Cardiac ventricle fibroblast (primary cell): ENCODE data around the gene KCNK10. TPM values are rescaled to one million over a fixed set of nuclear protein-coding genes. Genes with fewer than 3 reads are reported as not detected.

Experiments used
- total RNA-seq: library from RNA; depleted of rRNA; stranded (reverse); fragments of >200 nt; gene quantifications from 2 replicates; pipeline ENCODE4 v1.2.3, GENCODE V29; 2015

Gene KCNK10, protein sequence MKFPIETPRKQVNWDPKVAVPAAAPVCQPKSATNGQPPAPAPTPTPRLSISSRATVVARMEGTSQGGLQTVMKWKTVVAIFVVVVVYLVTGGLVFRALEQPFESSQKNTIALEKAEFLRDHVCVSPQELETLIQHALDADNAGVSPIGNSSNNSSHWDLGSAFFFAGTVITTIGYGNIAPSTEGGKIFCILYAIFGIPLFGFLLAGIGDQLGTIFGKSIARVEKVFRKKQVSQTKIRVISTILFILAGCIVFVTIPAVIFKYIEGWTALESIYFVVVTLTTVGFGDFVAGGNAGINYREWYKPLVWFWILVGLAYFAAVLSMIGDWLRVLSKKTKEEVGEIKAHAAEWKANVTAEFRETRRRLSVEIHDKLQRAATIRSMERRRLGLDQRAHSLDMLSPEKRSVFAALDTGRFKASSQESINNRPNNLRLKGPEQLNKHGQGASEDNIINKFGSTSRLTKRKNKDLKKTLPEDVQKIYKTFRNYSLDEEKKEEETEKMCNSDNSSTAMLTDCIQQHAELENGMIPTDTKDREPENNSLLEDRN
- total RNA-seq: 0.06 TPM in 1 of 2 replicates, not detected in the other

DNA sequence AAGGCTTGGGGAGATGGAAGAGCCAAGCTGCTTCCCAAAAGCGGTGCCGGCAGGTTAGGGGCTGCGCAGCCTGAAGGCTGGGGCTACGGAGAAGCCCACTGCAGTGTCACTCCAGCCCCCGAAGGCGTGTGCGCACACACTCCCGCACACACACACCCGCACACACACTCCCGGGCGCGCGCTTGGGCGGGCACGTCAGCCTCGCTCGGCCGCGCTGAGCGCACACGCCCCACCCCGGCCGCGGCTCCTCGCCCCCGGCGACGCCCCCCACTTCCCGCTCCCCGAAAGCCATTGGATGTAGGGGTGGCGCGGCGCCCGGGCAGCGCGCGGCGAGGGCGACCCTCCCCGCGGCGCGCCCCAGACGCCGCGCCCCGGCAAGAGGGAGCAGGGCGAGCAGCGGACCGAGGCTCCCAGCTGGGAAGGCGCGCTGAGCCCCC lies at the start of gene KCNK10:
KCNK10 (minus strand) TSS at position 184 of the 437 bp plus-strand sequence. CDS start 471 bp downstream, outside the sequence.

Other genes with a start within 250 kb of the KCNK10 start
- gene SPATA7, start 62.4 kb upstream of the KCNK10 start, total RNA-seq: 16.2 and 19.0 TPM in 2 replicates
- gene PTPN21, start 231.7 kb upstream of the KCNK10 start, total RNA-seq: 8.1 and 8.5 TPM in 2 replicates
- 44.1 and 46.7 TPM in 2 replicates for gene ZC3H14, start 239.8 kb upstream of the KCNK10 start, total RNA-seq